Activated CD8-positive, alpha-beta T cell treated with anti-CD3 and anti-CD28 coated beads for 36 hours (primary cell): Measurements from ENCODE around the gene ZNF519. TPM values are rescaled to one million over a fixed set of nuclear protein-coding genes. Genes with fewer than 3 reads are reported as not detected.
A peak's percentile ranks its signal among the peaks of the same experiment; 100 is the strongest.
"Not testable (repeated sequence)": the region's sequence is repeated elsewhere in the genome, so short reads cannot be mapped to it uniquely, and the experiment has no call there.

Source experiments
- ATAC-seq: fragments of 200-7000 bp; cut with Tn5 transposase; one replicate; pipeline ENCODE4 v1.10.0; 2021; ENCODE audit warnings: mild to moderate bottlenecking, moderate library complexity
- CTCF ChIA-PET: fragments of 350-600 bp; sonication (Branson Sonifier 250); formaldehyde crosslinking; loops from one replicate; lab custom pipeline; 2021; ENCODE audit warnings: antibody characterized with exemption; lab: Charles Lee
- POLR2A ChIA-PET: fragments of 350-600 bp; sonication (Branson Sonifier 250); formaldehyde crosslinking; loops from one replicate; lab custom pipeline; 2021; ENCODE audit warnings: antibody characterized with exemption; lab: Charles Lee
- DNase-seq: peaks from one replicate; pipeline ENCODE4 v3.0.0-alpha.2; 2020
- H3K27ac Mint-ChIP-seq: one replicate; pipeline ENCODE4 v1.8.0; 2021; ENCODE audit warnings: mild to moderate bottlenecking, mixed read lengths
- H3K27me3 Mint-ChIP-seq: one replicate; pipeline ENCODE4 v1.8.0; 2021; ENCODE audit warnings: mixed read lengths
- H3K36me3 Mint-ChIP-seq: one replicate; pipeline ENCODE4 v1.8.0; 2021; ENCODE audit warnings: low read depth, mixed read lengths
- H3K4me1 Mint-ChIP-seq: one replicate; pipeline ENCODE4 v1.8.0; 2021; ENCODE audit warnings: low read depth, mixed read lengths
- H3K4me3 Mint-ChIP-seq: one replicate; pipeline ENCODE4 v1.8.0; 2021; ENCODE audit warnings: mild to moderate bottlenecking, moderate library complexity, mixed read lengths
- H3K9me3 Mint-ChIP-seq: one replicate; pipeline ENCODE4 v1.8.0; 2021; ENCODE audit warnings: mixed read lengths
- CTCF ChIP-seq: fragments of 200-600 bp; IDR thresholded peaks from one replicate; pipeline ENCODE4 v1.8.0; 2022; ENCODE audit warnings: antibody characterized with exemption, mild to moderate bottlenecking
- intact Hi-C: fragments of 100-400 bp; cut with micrococcal nuclease; formaldehyde crosslinking; loops from one replicate; pipeline ENCODE4 v1.10.0; 2022
- total RNA-seq, 2 experiments: library from RNA; stranded (reverse); gene quantifications; one replicate each; pipeline ENCODE4 v1.2.3, GENCODE V29; 2021

Gene ZNF519
- total RNA-seq: 10 to 100 TPM; 14.9 to 17.7 TPM

GRCh38 chr18:14132271-14132700, at the start of gene ZNF519:
Gene ZNF519 (minus strand): TSS chr18:14132435. CDS start chr18:14132277, 158 bp downstream.
- DNase-seq (peak; percentile 96), ATAC-seq (peak; percentile 100)
- CTCF ChIA-PET, POLR2A ChIA-PET, H3K9me3 Mint-ChIP-seq, H3K27me3 Mint-ChIP-seq, intact Hi-C loops, H3K36me3 Mint-ChIP-seq: not testable (repeated sequence)
- Mint-ChIP-seq H3K4me3 (peak within 1 kb of the TSS; percentile 90), H3K27ac (peak within 1 kb of the TSS; percentile 92), H3K4me1 (peaks cover 21% of the 10 kb centered on the region)

- ATAC-seq (peak; percentile 3), DNase-seq (no peak)
- POLR2A ChIA-PET: no interaction called here
- Mint-ChIP-seq H3K36me3 (no peaks in the 10 kb centered on the region), H3K9me3 (no peaks in the 10 kb centered on the region), H3K4me1 (peaks cover 6% of the 10 kb centered on the region), H3K4me3 (peak overlapping the region; percentile 81), H3K27ac (peak overlapping the region; percentile 82), H3K27me3 (peaks cover 2% of the 10 kb centered on the region)
- no peak for TF ChIP-seq CTCF
- CTCF ChIA-PET: interaction anchor here (2.2 kb wide), 1 partner anchor 11 kb away, joined by 8 read pairs; no protein-coding TSS in a partner anchor
- intact Hi-C loops: no loop called here
Observed at GRCh38 chr18:14179306-14179705, 47.1 kb upstream of the ZNF519 start.

- intact Hi-C loops, H3K27me3 Mint-ChIP-seq, H3K36me3 Mint-ChIP-seq, POLR2A ChIA-PET, H3K9me3 Mint-ChIP-seq, H3K4me1 Mint-ChIP-seq: not testable (repeated sequence)
- ATAC-seq (peak; percentile 92), DNase-seq (peak; percentile 91)
- Mint-ChIP-seq H3K27ac (peak overlapping the region; percentile 82), H3K4me3 (peak overlapping the region; percentile 81)
- CTCF ChIA-PET: interaction anchor here (1.1 to 2.2 kb wide), 2 partner anchors 12 to 37 kb away, joined by 3 to 8 read pairs; no protein-coding TSS in a partner anchor
- peak; percentile 73 for TF ChIP-seq CTCF
Observed at GRCh38 chr18:14178321-14179196, 46.3 kb upstream of the ZNF519 start.

GRCh38 chr18:14177540-14178320, 45.5 kb upstream of the ZNF519 start:
- intact Hi-C loops, POLR2A ChIA-PET, DNase-seq, H3K4me1 Mint-ChIP-seq, H3K9me3 Mint-ChIP-seq, ATAC-seq, H3K4me3 Mint-ChIP-seq, H3K36me3 Mint-ChIP-seq, H3K27me3 Mint-ChIP-seq, H3K27ac Mint-ChIP-seq: not testable (repeated sequence)
- CTCF ChIA-PET: interaction anchor here (1.1 kb wide), 1 partner anchor 38 kb away, joined by 3 read pairs; no protein-coding TSS in a partner anchor

- DNase-seq, H3K4me1 Mint-ChIP-seq, POLR2A ChIA-PET, intact Hi-C loops, CTCF ChIA-PET, ATAC-seq, H3K27me3 Mint-ChIP-seq, H3K4me3 Mint-ChIP-seq, H3K36me3 Mint-ChIP-seq, H3K27ac Mint-ChIP-seq, H3K9me3 Mint-ChIP-seq: not testable (repeated sequence)
Observed at GRCh38 chr18:14175404-14175803, 43.2 kb upstream of the ZNF519 start.

GRCh38 chr18:14174706-14175085, 42.5 kb upstream of the ZNF519 start:
- ATAC-seq: no peak

GRCh38 chr18:14174002-14174705, 41.9 kb upstream of the ZNF519 start:
- DNase-seq, H3K36me3 Mint-ChIP-seq, H3K4me3 Mint-ChIP-seq, ATAC-seq, H3K27ac Mint-ChIP-seq, H3K4me1 Mint-ChIP-seq, CTCF ChIA-PET, H3K27me3 Mint-ChIP-seq, POLR2A ChIA-PET, intact Hi-C loops, H3K9me3 Mint-ChIP-seq: not testable (repeated sequence)

More at GRCh38 chr18:14174706-14175085, 42.5 kb upstream of the ZNF519 start:
- CTCF ChIA-PET: no interaction called here
- no peak for DNase-seq
- no peaks in the 10 kb centered on the region for H3K36me3 Mint-ChIP-seq
- H3K27me3 Mint-ChIP-seq: no peaks in the 10 kb centered on the region
- H3K4me1 Mint-ChIP-seq: peaks cover under 1% of the 10 kb centered on the region
- H3K9me3 Mint-ChIP-seq: no peaks in the 10 kb centered on the region
- POLR2A ChIA-PET: no interaction called here
- H3K27ac Mint-ChIP-seq: no peak overlapping the region
- intact Hi-C loops: no loop called here
- TF ChIP-seq CTCF: no peak
- no peak overlapping the region for H3K4me3 Mint-ChIP-seq

GRCh38 chr18:14173116-14173951, 41.1 kb upstream of the ZNF519 start:
- H3K4me3 Mint-ChIP-seq, ATAC-seq, DNase-seq, H3K27me3 Mint-ChIP-seq, intact Hi-C loops, POLR2A ChIA-PET, CTCF ChIA-PET, H3K27ac Mint-ChIP-seq, H3K36me3 Mint-ChIP-seq, H3K4me1 Mint-ChIP-seq, H3K9me3 Mint-ChIP-seq: not testable (repeated sequence)
